CD4-positive, alpha-beta memory T cell (primary cell): Measurements from ENCODE around the gene C2CD2L. TPM values are rescaled to one million over a fixed set of nuclear protein-coding genes. Genes with fewer than 3 reads are reported as not detected.
"Not testable (repeated sequence)": the region's sequence is repeated elsewhere in the genome, so short reads cannot be mapped to it uniquely, and the experiment has no call there.

ENCODE experiments used
- CTCF ChIA-PET: fragments of 350-600 bp; sonication (Branson Sonifier 250); formaldehyde crosslinking; loops from one replicate; lab custom pipeline; 2021; ENCODE audit warnings: inconsistent platforms; ENCODE audit not compliant: partially characterized antibody; lab: Charles Lee
- POLR2A ChIA-PET: fragments of 350-600 bp; sonication (Branson Sonifier 250); formaldehyde crosslinking; loops from one replicate; lab custom pipeline; 2021; ENCODE audit not compliant: partially characterized antibody; lab: Charles Lee
- DNase-seq, 5 donors: peaks; one replicate each; pipeline versions ENCODE4 v3.0.0 to v3.0.0-alpha.2; 2020 to 2022; ENCODE audit warnings: mixed read lengths in 1 of 5
- H3K27ac ChIP-seq: one replicate; pipeline ENCODE4 v1.7.0; 2013; ENCODE audit warnings: low read depth, low read length
- H3K27me3 ChIP-seq: 2 replicates; pipeline ENCODE4 v1.7.0; 2013; ENCODE audit warnings: mild to moderate bottlenecking, low read length, moderate library complexity; ENCODE audit not compliant: insufficient read depth
- H3K36me3 ChIP-seq: 2 replicates; pipeline ENCODE4 v1.7.0; 2013; ENCODE audit warnings: mild to moderate bottlenecking, low read length, moderate library complexity; ENCODE audit not compliant: insufficient read depth
- H3K4me1 ChIP-seq: 2 replicates; pipeline ENCODE4 v1.7.0; 2013; ENCODE audit warnings: mild to moderate bottlenecking, low read length, moderate library complexity; ENCODE audit not compliant: insufficient read depth
- H3K4me3 ChIP-seq, 2 donors: one replicate each; pipeline ENCODE4 v1.7.0; 2013; ENCODE audit warnings: low read length in 2 of 2, mild to moderate bottlenecking in 1 of 2
- H3K9me3 ChIP-seq, 2 donors: one replicate each; pipeline ENCODE4 v1.7.0; 2013; ENCODE audit warnings: low read length in 2 of 2, control low read depth in 1 of 2; ENCODE audit not compliant: control insufficient read depth in 1 of 2
- H3K27ac Mint-ChIP-seq, 7 donors: one replicate each; pipeline ENCODE4 v1.8.0; 2020 to 2021; ENCODE audit warnings: mixed read lengths in 7 of 7, mild to moderate bottlenecking in 6 of 7, inconsistent platforms in 3 of 7, moderate library complexity in 3 of 7
- H3K27me3 Mint-ChIP-seq, 2 donors: one replicate each; pipeline ENCODE4 v1.8.0; 2020 to 2021; ENCODE audit warnings: mixed read lengths in 2 of 2
- H3K36me3 Mint-ChIP-seq, 2 donors: one replicate each; pipeline ENCODE4 v1.8.0; 2020 to 2021; ENCODE audit warnings: mixed read lengths in 2 of 2, inconsistent platforms in 1 of 2, mild to moderate bottlenecking in 1 of 2
- H3K4me1 Mint-ChIP-seq, 4 donors: one replicate each; pipeline ENCODE4 v1.8.0; 2020 to 2021; ENCODE audit warnings: mixed read lengths in 4 of 4, mild to moderate bottlenecking in 1 of 4
- H3K4me3 Mint-ChIP-seq, 8 donors: one replicate each; pipeline ENCODE4 v1.8.0; 2020 to 2021; ENCODE audit warnings: mixed read lengths in 8 of 8, mild to moderate bottlenecking in 7 of 8, moderate library complexity in 6 of 8, inconsistent platforms in 3 of 8
- H3K9me3 Mint-ChIP-seq, 8 donors: one replicate each; pipeline ENCODE4 v1.8.0; 2020 to 2021; ENCODE audit warnings: mixed read lengths in 8 of 8, mild to moderate bottlenecking in 5 of 8, inconsistent platforms in 3 of 8, moderate library complexity in 1 of 8
- intact Hi-C: fragments of 100-400 bp; cut with micrococcal nuclease; formaldehyde crosslinking; loops from one replicate; pipeline ENCODE4 v1.15.1; 2023
- polyA plus RNA-seq, 2 donors: library from polyadenylated mRNA; unstranded; fragments of 300-500 nt; fragmentation: Illumina TruSeq; gene quantifications; one replicate each; pipeline ENCODE4 v1.2.3, GENCODE V29; 2021
- total RNA-seq, 2 experiments: library from RNA; stranded (reverse); gene quantifications; one replicate each; pipeline ENCODE4 v1.2.3, GENCODE V29; 2021

Gene C2CD2L
- 10 to 100 TPM; 35.2 to 37.5 TPM for total RNA-seq
- 10 to 100 TPM in 1 of 2 donors, 1 to 10 TPM in 1; 2.6 to 13.3 TPM for polyA plus RNA-seq

GRCh38 chr11:119106564-119107537, at the start of gene C2CD2L:
C2CD2L (plus strand) TSS chr11:119107344; CDS start chr11:119107742, 398 bp downstream.
- Histone ChIP-seq H3K4me3 (peak within 1 kb of the TSS; percentile 83 to 93), H3K36me3 (peaks cover 12% of the 10 kb centered on the region), H3K27me3 (no peaks in the 10 kb centered on the region), H3K27ac (peak within 1 kb of the TSS; percentile 81), H3K4me1 (peaks cover 47% of the 10 kb centered on the region), H3K9me3 (no peaks in the 10 kb centered on the region)
- POLR2A ChIA-PET: interaction anchor here (0.6 to 13.3 kb wide), 24 partner anchors 8 to 1928 kb away, joined by 3 to 210 read pairs (median 4); partner anchors contain the start of genes CBL, CENATAC, HINFP and HMBS
- CTCF ChIA-PET: interaction anchor here (0.9 to 2.4 kb wide), 13 partner anchors 8 to 90 kb away, joined by 3 to 11 read pairs (median 4); partner anchors contain the start of genes HINFP, HMBS and VPS11
- H3K36me3 Mint-ChIP-seq: peaks cover 17 to 32% of the 10 kb centered on the region in 2 donors
- peak within 1 kb of the TSS; percentile 84 to 96 (median 93) for H3K27ac Mint-ChIP-seq
- H3K27me3 Mint-ChIP-seq: no peaks in the 10 kb centered on the region
- H3K4me3 Mint-ChIP-seq: peak within 1 kb of the TSS; percentile 86 to 93 (median 90)
- H3K4me1 Mint-ChIP-seq: peaks cover 31 to 64% (median 46%) of the 10 kb centered on the region in 4 donors
- peak; percentile 81 to 91 (median 86) for DNase-seq
- intact Hi-C loops: loop anchor here (1.0 kb wide), 2 partner anchors 12 to 14 kb away; partner anchors contain the start of gene HINFP
- H3K9me3 Mint-ChIP-seq: no peaks in the 10 kb centered on the region

GRCh38 chr11:119059128-119059527, 48.0 kb upstream of the C2CD2L start:
- peak overlapping the region in 1 of 7 donors; percentile 88 for H3K27ac Mint-ChIP-seq
- POLR2A ChIA-PET: interaction anchor here (1.0 kb wide), 1 partner anchor 8 kb away, joined by 3 read pairs; no protein-coding TSS in a partner anchor
- peaks cover 13% of the 10 kb centered on the region for H3K36me3 ChIP-seq
- intact Hi-C loops, DNase-seq, H3K27me3 ChIP-seq, CTCF ChIA-PET, H3K27ac ChIP-seq, H3K27me3 Mint-ChIP-seq, H3K4me3 ChIP-seq, H3K9me3 Mint-ChIP-seq, H3K9me3 ChIP-seq: not testable (repeated sequence)
- peaks cover 21% of the 10 kb centered on the region for H3K4me1 ChIP-seq
- peaks cover 13 to 37% (median 29%) of the 10 kb centered on the region in 4 donors for H3K4me1 Mint-ChIP-seq
- peaks cover 13 to 31% of the 10 kb centered on the region in 2 donors for H3K36me3 Mint-ChIP-seq
- peak overlapping the region in 2 of 8 donors; percentile 14 to 51 for H3K4me3 Mint-ChIP-seq

- peak overlapping the region in 1 of 7 donors; percentile 8 for H3K27ac Mint-ChIP-seq
- H3K27me3 Mint-ChIP-seq: no peaks in the 10 kb centered on the region
- H3K9me3 Mint-ChIP-seq: no peaks in the 10 kb centered on the region
- H3K27me3 ChIP-seq: no peaks in the 10 kb centered on the region
- H3K4me1 ChIP-seq: peaks cover 25% of the 10 kb centered on the region
- DNase-seq: no peak
- no peak overlapping the region for H3K4me3 Mint-ChIP-seq
- ChIA-PET CTCF (interaction anchor here (1.1 to 3.3 kb wide), 4 partner anchors 14 to 135 kb away, joined by 3 to 11 read pairs (median 4); no protein-coding TSS in a partner anchor), POLR2A (interaction anchor here (1.1 to 3.3 kb wide), 3 partner anchors 30 to 61 kb away, joined by 3 to 11 read pairs (median 4); partner anchors contain the start of gene SLC37A4)
- peaks cover 11 to 35% (median 27%) of the 10 kb centered on the region in 4 donors for H3K4me1 Mint-ChIP-seq
- H3K27ac ChIP-seq: no peak overlapping the region
- intact Hi-C loops: no loop called here
- no peaks in the 10 kb centered on the region for H3K9me3 ChIP-seq
- H3K36me3 Mint-ChIP-seq: peaks cover 0 to 15% of the 10 kb centered on the region in 2 donors
- H3K4me3 ChIP-seq: no peak overlapping the region
- no peaks in the 10 kb centered on the region for H3K36me3 ChIP-seq
Observed at GRCh38 chr11:119061256-119061655, 45.9 kb upstream of the C2CD2L start.

GRCh38 chr11:119062779-119063178, 44.4 kb upstream of the C2CD2L start:
- ChIA-PET POLR2A (interaction anchor here (3.3 kb wide), 1 partner anchor 32 kb away, joined by 11 read pairs; a partner anchor contains a TSS), CTCF (interaction anchor here (0.6 to 3.3 kb wide), 5 partner anchors 11 to 259 kb away, joined by 3 to 11 read pairs (median 3); no protein-coding TSS in a partner anchor)
- H3K36me3 Mint-ChIP-seq: peaks cover 0 to 13% of the 10 kb centered on the region in 2 donors
- H3K27ac Mint-ChIP-seq: no peak overlapping the region
- no peak overlapping the region for H3K4me3 Mint-ChIP-seq
- DNase-seq: no peak
- H3K27me3 Mint-ChIP-seq: no peaks in the 10 kb centered on the region
- H3K9me3 ChIP-seq: no peaks in the 10 kb centered on the region
- H3K27me3 ChIP-seq: no peaks in the 10 kb centered on the region
- intact Hi-C loops: no loop called here
- peaks cover 17 to 37% (median 32%) of the 10 kb centered on the region in 4 donors for H3K4me1 Mint-ChIP-seq
- H3K36me3 ChIP-seq: no peaks in the 10 kb centered on the region
- no peak overlapping the region for H3K27ac ChIP-seq
- H3K4me1 ChIP-seq: peaks cover 29% of the 10 kb centered on the region
- no peaks in the 10 kb centered on the region for H3K9me3 Mint-ChIP-seq
- H3K4me3 ChIP-seq: no peak overlapping the region

- peaks cover 23 to 43% (median 37%) of the 10 kb centered on the region in 4 donors for H3K4me1 Mint-ChIP-seq
- Histone ChIP-seq H3K27me3 (no peaks in the 10 kb centered on the region), H3K9me3 (no peaks in the 10 kb centered on the region), H3K4me3 (no peak overlapping the region), H3K27ac (peak overlapping the region; percentile 88), H3K36me3 (peaks cover 3% of the 10 kb centered on the region), H3K4me1 (peaks cover 34% of the 10 kb centered on the region)
- intact Hi-C loops: loop anchor here (1.0 to 5.0 kb wide), 3 partner anchors 132 to 258 kb away; no protein-coding TSS in a partner anchor
- DNase-seq: peak; percentile 49 to 57 (median 54)
- peak overlapping the region; percentile 67 to 98 (median 92) for H3K27ac Mint-ChIP-seq
- H3K4me3 Mint-ChIP-seq: peak overlapping the region; percentile 3 to 74 (median 36)
- H3K9me3 Mint-ChIP-seq: no peaks in the 10 kb centered on the region
- ChIA-PET POLR2A (interaction anchor here (0.7 to 4.6 kb wide), 10 partner anchors 9 to 141 kb away, joined by 3 to 77 read pairs (median 3); partner anchors contain the start of genes ABCG4, C2CD2L, CBL and HINFP), CTCF (interaction anchor here (0.8 to 4.2 kb wide), 6 partner anchors 33 to 258 kb away, joined by 3 to 18 read pairs (median 4); partner anchors contain the start of gene SLC37A4)
- H3K27me3 Mint-ChIP-seq: no peaks in the 10 kb centered on the region
- peaks cover 5 to 25% of the 10 kb centered on the region in 2 donors for H3K36me3 Mint-ChIP-seq
Observed at GRCh38 chr11:119065369-119065768, 41.8 kb upstream of the C2CD2L start.

- DNase-seq: peak; percentile 97 to 98 (median 97)
- Mint-ChIP-seq H3K4me1 (peaks cover 23 to 43% (median 36%) of the 10 kb centered on the region in 4 donors), H3K27me3 (no peaks in the 10 kb centered on the region), H3K4me3 (peak within 1 kb of the TSS; percentile 91 to 99 (median 94)), H3K9me3 (no peaks in the 10 kb centered on the region), H3K36me3 (peaks cover 13 to 38% of the 10 kb centered on the region in 2 donors), H3K27ac (peak within 1 kb of the TSS; percentile 92 to 100 (median 98))
- ChIA-PET CTCF (interaction anchor here (0.6 to 4.2 kb wide), 30 partner anchors 10 to 275 kb away, joined by 3 to 18 read pairs (median 4); partner anchors contain the start of genes C2CD2L, CBL, DPAGT1 and HINFP), POLR2A (interaction anchor here (0.6 to 4.6 kb wide), 34 partner anchors 11 to 278 kb away, joined by 3 to 77 read pairs (median 4); partner anchors contain the start of genes C2CD2L, CBL, CENATAC and DPAGT1)
- Histone ChIP-seq H3K9me3 (no peaks in the 10 kb centered on the region), H3K4me1 (peaks cover 34% of the 10 kb centered on the region), H3K27me3 (no peaks in the 10 kb centered on the region), H3K4me3 (peak within 1 kb of the TSS; percentile 87 to 99), H3K36me3 (peaks cover 18% of the 10 kb centered on the region), H3K27ac (peak within 1 kb of the TSS; percentile 88)
- intact Hi-C loops: loop anchor here (1.0 to 5.0 kb wide), 7 partner anchors 10 to 215 kb away; partner anchors contain the start of genes HMBS, HYOU1, RPS25 and SLC37A4
Observed at GRCh38 chr11:119067371-119068222, 39.5 kb upstream of the C2CD2L start, which contains the start of gene VPS11. VPS11 (plus strand) TSS chr11:119067818; CDS start chr11:119067824, 6 bp downstream.
